GM23248 (cell line): ENCODE measurements around the gene ARHGEF10L.

Experiments used
- EZH2 ChIP-seq: fragments of 200-600 bp; sonication (generic); IDR thresholded peaks from 2 replicates; pipeline ENCODE4 v1.6.1; 2018; ENCODE audit warnings: antibody characterized with exemption, mild to moderate bottlenecking; ENCODE audit not compliant: insufficient read depth, poor library complexity, severe bottlenecking
- EZH2phosphoT487 ChIP-seq: fragments of 200-600 bp; sonication (generic); IDR thresholded peaks from 2 replicates; pipeline ENCODE4 v1.6.1; 2018; ENCODE audit warnings: antibody characterized with exemption, moderate library complexity, mild to moderate bottlenecking, low read depth; ENCODE audit not compliant: insufficient read depth

DNA sequence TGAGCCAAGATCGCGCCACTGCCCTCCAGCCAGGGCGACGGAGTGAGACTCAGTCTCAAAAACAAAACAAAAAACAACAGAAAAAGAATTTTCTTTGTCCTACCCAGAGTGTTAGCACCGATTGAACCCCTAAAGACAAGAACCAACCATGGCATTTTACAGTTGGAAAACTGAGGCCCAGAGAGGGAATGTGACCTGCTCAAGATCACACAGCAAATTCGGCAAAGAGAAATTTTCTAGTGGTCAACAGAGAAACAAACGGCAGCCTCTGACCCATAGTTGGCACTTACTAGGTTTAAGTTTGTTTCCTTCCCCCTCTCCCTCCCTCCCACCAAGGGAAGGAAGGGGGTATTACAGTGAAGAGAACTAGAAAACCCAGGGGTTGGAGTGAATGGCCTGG is 195.1 kb downstream of the ARHGEF10L start:
- TF ChIP-seq EZH2 (no peak), EZH2phosphoT487 (no peak)
